Measurements from ENCODE around the gene CRTC3. TPM values are rescaled to one million over a fixed set of nuclear protein-coding genes. Genes with fewer than 3 reads are reported as not detected.

The CRTC3 gene
- total RNA-seq, 1 donor, result 58.2 TPM

DNA sequence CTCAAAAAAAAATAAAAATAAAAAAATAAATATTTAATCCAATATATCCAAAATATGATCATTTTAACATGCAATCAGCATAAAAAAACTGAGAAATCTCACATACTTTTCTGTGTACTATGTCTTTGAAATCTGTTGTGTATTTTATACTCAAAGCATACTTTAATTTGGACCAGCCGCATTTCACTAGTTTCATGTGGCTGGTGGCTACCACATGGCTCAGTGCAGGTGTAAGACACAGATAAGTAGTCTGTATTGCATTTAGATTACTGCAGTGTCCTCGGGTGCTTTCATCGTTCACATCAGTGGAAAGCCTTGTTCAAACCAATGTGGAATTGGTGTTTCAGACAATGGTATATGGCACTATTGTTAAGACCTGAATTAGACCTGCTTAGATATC, 11.0 kb downstream of the CRTC3 start:
- H3K9me3 ChIP-seq (ENCODE audit: low read depth, low read length), result no peaks in the 10 kb centered on the region
- H3K27me3 ChIP-seq (ENCODE audit: insufficient read depth, low read length), result no peaks in the 10 kb centered on the region
- no peak overlapping the region for H3K4me3 ChIP-seq (ENCODE audit: low read length)
- peaks cover 10% of the 10 kb centered on the region for H3K4me1 ChIP-seq (ENCODE audit: insufficient read depth, low read length)

DNA sequence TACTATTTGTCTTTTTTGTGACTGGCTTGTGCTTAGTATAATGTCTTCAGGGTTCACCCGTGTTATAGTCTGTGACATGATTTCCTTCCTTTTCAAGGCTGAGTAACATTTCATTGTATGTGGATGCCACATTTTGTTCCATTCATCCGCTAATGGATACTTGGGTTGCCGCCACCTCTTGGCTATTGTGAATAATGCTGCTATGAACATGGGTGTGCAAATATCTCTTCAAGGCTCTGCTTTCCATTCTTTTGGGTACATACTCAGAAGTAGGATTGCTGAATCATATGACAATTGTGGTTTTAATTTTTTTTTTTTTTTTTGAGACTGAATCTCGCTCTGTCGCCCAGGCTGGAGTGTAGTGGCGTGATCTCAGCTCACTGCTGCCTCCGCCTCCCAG, 15.4 kb downstream of the CRTC3 start:
- Histone ChIP-seq H3K4me3 (ENCODE audit: low read length) (no peak overlapping the region), H3K4me1 (ENCODE audit: insufficient read depth, low read length) (peaks cover 16% of the 10 kb centered on the region), H3K27me3 (ENCODE audit: insufficient read depth, low read length) (no peaks in the 10 kb centered on the region), H3K9me3 (ENCODE audit: low read depth, low read length) (no peaks in the 10 kb centered on the region)

DNA sequence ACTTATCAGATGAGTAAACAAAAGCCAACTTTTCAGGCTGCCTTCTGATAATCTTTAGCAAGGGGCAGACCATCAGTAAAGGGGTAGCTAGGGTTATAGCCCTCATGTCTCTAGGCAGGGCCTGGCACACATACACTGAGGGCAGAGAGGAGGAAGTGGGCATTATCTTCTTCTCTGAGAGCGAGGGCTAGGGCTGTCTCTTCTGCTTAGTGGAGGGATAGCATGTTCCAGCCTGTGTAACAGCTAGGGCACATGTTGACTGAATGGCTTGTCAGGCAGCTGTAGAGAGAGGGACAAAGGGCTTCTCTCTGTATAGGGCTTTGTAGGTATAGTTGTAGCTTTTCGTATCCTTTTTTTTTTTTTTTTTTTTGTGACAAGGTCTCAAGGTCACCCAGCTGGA, 17.8 kb downstream of the CRTC3 start:
- Histone ChIP-seq H3K4me1 (ENCODE audit: insufficient read depth, low read length) (peaks cover 36% of the 10 kb centered on the region), H3K9me3 (ENCODE audit: low read depth, low read length) (no peaks in the 10 kb centered on the region)

DNA sequence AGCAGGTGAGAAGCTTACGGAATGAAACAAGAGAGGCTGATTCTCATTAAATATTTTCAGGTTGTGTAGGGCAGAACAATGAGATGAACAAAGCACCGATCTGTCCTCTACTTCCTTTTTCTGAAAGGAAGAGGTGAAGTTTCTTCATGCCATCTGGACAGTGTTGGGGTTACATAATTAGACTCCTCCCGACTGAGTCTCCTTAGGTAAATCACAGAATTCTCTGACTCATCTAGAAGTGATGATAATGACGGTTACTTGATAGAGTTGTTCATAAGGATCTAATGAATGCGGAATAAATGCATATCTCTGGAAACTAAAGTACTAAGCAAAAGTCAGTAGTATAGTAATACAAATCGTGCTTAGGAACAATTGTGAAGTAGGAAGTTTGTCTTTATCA, 21.2 kb downstream of the CRTC3 start:
- peaks cover 54% of the 10 kb centered on the region for H3K4me1 ChIP-seq (ENCODE audit: insufficient read depth, low read length)
- H3K9me3 ChIP-seq (ENCODE audit: low read depth, low read length), result no peaks in the 10 kb centered on the region
- H3K27me3 ChIP-seq (ENCODE audit: insufficient read depth, low read length), result no peaks in the 10 kb centered on the region
- no peak overlapping the region for H3K4me3 ChIP-seq (ENCODE audit: low read length)

More for the DNA sequence above, 17.8 kb downstream of the CRTC3 start:
- Histone ChIP-seq H3K4me3 (ENCODE audit: low read length) (no peak overlapping the region), H3K27me3 (ENCODE audit: insufficient read depth, low read length) (no peaks in the 10 kb centered on the region)

DNA sequence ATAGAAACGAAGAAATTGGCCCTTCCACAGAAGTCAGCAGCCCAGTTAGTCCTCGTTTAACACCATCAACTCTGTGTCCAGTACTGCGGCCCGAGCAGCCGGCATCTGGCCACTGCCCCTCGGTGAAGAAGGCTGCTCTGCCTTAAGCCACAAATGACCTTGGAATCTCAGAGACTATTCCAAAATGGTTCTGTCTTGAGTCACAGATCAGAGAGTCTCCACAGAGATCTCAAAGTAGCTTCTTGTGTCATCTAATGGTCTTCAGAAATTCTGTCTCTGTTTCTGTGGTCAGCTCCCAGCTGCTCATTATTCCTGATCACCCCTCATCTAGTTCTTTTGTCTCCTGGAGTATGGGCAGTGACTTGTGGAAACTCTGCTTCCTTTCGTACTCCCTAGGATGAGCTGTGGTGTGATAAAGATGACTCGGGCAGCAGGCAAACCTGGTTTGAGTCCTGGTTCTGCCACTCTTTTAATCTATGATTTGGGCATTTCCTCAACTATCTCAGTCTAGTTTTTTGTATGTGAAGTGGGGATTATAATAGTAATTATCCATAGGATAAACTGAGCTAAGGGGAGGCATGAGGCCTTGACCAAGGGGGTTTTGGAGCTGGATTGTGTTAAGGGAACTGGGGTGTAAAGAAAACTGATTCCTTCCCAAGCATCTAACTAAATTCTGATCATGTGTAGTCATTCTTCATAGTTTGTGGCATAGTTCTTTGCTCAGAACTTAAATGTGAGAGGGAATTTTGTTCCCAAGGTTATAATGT, 22.6 kb downstream of the CRTC3 start:
- H3K27me3 ChIP-seq (ENCODE audit: insufficient read depth, low read length), result no peaks in the 10 kb centered on the region
- peaks cover 57% of the 10 kb centered on the region for H3K4me1 ChIP-seq (ENCODE audit: insufficient read depth, low read length)

DNA sequence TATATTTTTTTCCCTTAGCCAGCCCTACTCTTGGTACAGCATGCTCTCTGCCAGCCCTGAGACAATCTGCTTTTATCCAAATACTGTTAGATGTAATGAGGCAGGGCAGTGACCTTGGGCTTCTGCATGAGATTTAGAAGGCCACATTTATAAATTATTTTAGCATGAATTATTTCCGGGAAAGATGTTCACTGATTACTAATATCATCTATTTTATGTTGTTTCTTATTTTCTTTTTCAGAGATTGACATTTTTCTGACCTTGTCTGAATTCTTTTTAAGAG, 23.1 kb downstream of the CRTC3 start:
- no peaks in the 10 kb centered on the region for H3K27me3 ChIP-seq (ENCODE audit: insufficient read depth, low read length)
- H3K4me3 ChIP-seq (ENCODE audit: low read length), result no peak overlapping the region
- H3K9me3 ChIP-seq (ENCODE audit: low read depth, low read length), result no peaks in the 10 kb centered on the region
- H3K4me1 ChIP-seq (ENCODE audit: insufficient read depth, low read length), result peaks cover 57% of the 10 kb centered on the region

More for the DNA sequence above, 22.6 kb downstream of the CRTC3 start:
- H3K4me3 ChIP-seq (ENCODE audit: low read length), result no peak overlapping the region
- no peaks in the 10 kb centered on the region for H3K9me3 ChIP-seq (ENCODE audit: low read depth, low read length)

DNA sequence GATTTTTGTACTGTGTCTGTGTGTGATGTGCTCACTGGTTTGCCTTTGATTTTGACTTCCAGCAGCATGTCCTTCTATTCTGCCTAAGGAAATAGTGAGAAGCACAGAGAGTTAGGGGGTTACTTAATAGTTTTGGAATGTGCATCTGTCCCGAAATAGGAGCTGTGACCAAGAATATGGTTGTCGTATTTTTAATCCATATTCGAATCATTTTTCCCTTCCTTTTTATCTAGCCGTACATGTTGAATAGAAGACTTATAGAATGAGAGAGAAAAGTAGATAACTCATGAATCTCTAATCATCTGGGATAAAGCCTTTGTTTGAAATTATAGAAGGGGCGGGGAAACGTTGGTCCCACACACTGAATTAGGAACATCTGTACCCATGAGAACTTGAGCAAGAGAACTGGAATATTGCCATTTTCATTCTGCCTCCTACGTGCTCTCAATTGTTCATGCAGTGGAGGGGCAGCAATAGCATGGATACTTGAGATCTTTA, 23.6 kb downstream of the CRTC3 start:
- Histone ChIP-seq H3K27me3 (ENCODE audit: insufficient read depth, low read length) (no peaks in the 10 kb centered on the region), H3K9me3 (ENCODE audit: low read depth, low read length) (no peaks in the 10 kb centered on the region), H3K4me3 (ENCODE audit: low read length) (no peak overlapping the region), H3K4me1 (ENCODE audit: insufficient read depth, low read length) (peaks cover 57% of the 10 kb centered on the region)

DNA sequence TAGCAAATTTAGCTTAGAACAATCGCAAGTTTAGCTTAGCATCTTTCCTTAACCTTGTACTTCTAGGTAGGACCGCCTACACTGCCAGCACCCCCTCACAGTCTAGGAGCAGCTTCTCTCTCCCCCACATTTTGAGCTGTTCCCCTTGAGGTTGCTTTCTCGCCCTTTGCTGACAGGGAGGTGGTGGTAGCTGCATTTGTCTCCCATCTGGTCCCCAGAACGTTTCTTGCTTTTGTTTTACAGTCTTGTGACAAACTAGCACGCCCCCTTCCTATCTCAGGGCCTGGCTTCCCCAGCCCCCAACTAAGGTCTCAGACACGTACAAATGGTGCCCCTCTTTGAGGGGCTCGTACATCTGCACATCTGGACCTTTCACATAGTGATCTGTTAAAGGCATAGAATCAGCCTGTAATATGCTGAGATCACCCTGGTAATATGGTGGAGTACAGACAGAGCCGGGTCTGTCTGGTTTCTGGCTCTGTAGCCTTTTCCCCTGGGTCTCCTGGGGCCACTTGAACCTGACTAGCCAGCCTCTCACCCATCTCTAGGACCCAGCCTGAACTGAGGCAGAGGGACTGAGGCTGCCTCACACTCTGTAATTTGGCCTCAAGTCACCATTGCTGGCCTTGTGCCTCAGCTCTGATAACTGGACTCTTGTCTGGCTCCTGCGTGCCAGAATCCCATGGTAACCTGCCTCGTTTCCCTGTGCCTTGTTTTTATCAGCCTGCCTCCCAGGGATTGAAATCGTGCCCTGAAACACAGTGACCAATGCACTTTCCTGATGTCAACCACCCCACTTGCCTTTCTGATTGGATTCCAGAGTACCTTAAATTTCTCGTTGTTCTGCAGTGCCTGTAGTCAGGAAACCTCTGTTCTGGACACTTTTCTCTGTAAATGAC, 27.7 kb downstream of the CRTC3 start:
- Histone ChIP-seq H3K27me3 (ENCODE audit: insufficient read depth, low read length) (no peaks in the 10 kb centered on the region), H3K4me3 (ENCODE audit: low read length) (no peak overlapping the region), H3K9me3 (ENCODE audit: low read depth, low read length) (no peaks in the 10 kb centered on the region), H3K4me1 (ENCODE audit: insufficient read depth, low read length) (peaks cover 58% of the 10 kb centered on the region)

DNA sequence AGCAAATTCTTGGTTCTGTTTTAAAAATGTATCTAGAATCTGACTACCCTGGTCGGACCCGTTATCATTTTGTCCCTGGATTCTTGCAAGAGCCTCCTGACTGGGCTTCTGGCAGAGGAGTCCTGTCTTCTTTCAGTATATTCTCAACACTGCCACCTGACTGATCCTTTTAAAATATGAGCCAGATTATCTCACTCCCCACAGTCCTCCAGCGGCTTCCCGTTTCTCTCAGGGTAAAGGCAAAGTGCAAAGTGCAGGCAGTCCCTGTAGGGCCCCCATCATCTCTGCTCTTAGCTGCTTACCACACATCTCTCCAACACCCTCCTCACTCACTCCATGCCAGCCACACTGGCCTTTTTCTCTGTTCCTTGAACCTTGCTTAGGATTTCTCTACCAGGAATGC, 28.4 kb downstream of the CRTC3 start:
- peaks cover 63% of the 10 kb centered on the region for H3K4me1 ChIP-seq (ENCODE audit: insufficient read depth, low read length)
- H3K9me3 ChIP-seq (ENCODE audit: low read depth, low read length), result no peaks in the 10 kb centered on the region
- no peak overlapping the region for H3K4me3 ChIP-seq (ENCODE audit: low read length)
- no peaks in the 10 kb centered on the region for H3K27me3 ChIP-seq (ENCODE audit: insufficient read depth, low read length)

DNA sequence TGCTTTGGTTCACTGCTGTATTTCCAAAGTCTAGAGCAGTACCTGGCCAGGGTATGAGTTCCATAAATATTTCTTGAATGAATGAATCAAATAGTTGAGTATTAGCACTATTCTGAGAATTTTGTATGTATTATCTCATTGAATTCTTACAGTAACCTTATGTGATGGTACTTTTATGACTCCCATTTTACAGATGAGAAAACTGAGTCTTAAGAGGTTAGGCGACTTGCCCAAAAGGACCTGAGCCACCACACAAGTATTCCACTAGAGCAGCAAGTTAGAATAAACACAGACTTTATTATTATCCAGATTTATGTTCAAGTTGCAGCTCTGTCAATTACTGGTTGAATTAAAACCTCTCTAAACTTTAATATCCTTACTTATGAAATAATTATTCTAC, 29.4 kb downstream of the CRTC3 start:
- no peaks in the 10 kb centered on the region for H3K27me3 ChIP-seq (ENCODE audit: insufficient read depth, low read length)
- H3K4me3 ChIP-seq (ENCODE audit: low read length), result no peak overlapping the region
- H3K9me3 ChIP-seq (ENCODE audit: low read depth, low read length), result no peaks in the 10 kb centered on the region
- H3K4me1 ChIP-seq (ENCODE audit: insufficient read depth, low read length), result peaks cover 63% of the 10 kb centered on the region

DNA sequence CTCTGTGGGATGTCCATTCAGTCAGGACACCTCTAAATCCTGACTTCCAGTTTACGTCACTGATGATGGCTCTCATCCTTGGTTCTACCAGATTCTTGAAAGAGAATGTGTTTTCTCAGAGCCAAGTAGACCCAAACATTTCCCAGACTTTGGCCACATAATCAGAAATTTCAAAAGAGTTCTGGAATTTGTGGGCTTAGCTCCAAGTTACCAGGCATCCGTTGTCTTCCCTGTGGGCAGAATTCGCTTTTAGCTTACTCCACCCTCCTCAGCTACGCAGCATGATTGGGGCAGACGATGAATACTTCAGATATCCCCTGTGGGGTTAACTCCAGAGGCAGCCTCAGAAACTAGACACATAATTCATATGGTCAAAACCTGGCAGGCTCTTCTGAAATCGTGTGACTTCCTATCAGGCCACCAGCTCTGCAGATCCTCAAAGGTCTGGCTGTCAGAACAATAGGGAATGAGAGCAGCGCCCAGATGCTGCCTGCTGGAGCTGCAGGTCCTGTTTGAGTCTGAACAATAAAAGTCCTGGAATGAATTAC, 30.6 kb downstream of the CRTC3 start:
- Histone ChIP-seq H3K27me3 (ENCODE audit: insufficient read depth, low read length) (no peaks in the 10 kb centered on the region), H3K4me1 (ENCODE audit: insufficient read depth, low read length) (peaks cover 66% of the 10 kb centered on the region), H3K4me3 (ENCODE audit: low read length) (no peak overlapping the region), H3K9me3 (ENCODE audit: low read depth, low read length) (no peaks in the 10 kb centered on the region)

DNA sequence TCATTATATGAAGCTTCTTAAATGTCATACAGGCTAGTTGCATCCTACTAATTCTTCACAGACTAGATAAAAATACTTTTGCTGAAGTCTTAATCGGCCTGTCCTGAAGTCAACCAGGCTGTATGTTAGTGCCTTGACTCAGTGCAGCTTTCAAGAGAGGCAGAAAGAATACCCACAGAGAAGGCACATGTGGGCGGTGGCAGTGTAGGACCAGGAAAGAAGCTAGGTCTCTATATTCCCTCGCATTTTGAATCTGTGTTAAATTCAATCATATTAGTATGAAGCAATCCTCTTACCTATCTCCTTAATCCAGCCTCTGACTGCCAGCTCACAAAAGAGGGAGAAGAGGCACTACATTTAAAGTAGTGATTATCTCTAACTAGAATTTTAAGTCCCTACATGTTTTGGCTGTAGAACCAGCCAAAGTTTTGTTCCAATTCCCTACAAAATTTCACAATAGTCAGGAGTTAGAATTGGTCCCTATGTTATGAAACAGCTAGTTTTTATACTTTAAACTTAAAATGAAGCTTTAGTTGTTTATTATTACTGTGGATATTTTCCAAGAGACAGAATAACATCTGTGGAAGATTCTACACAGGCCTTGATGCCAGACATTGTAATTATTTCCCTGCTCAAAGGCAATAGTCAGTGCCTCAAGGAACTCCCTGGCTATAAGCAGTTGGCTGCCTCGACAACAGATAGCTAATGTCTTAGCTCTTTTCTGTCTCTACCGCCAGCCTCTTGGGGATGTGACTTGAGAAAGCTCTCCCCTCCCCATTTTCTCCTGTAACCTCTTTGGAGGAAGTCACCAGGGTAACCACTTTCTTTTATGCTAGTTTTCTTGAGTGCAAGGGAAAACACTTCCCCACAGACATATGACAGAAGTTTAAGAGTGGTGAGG, 31.9 kb downstream of the CRTC3 start:
- H3K4me3 ChIP-seq (ENCODE audit: low read length), result no peak overlapping the region
- no peaks in the 10 kb centered on the region for H3K27me3 ChIP-seq (ENCODE audit: insufficient read depth, low read length)
- no peaks in the 10 kb centered on the region for H3K9me3 ChIP-seq (ENCODE audit: low read depth, low read length)
- peaks cover 79% of the 10 kb centered on the region for H3K4me1 ChIP-seq (ENCODE audit: insufficient read depth, low read length)

DNA sequence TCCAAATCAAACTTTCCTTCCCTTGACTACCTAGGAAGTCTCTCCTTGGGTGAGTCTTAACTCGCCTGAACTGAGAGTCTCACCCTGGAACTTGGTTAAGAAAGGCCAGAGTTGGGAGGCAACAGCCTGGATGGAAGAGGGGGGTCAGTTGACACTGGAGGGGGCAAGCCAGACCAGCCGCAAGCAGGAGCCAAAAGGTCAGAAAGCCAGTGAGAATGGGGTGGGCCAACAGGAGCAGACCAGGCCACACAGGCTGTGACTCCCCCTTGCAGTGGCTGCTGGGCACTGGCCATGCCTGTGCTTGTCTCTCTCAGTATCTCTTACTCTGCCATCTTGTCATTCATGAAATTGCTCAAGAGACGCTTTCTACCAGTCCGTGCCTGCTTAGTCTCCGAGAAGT, 32.9 kb downstream of the CRTC3 start:
- no peak overlapping the region for H3K4me3 ChIP-seq (ENCODE audit: low read length)
- no peaks in the 10 kb centered on the region for H3K9me3 ChIP-seq (ENCODE audit: low read depth, low read length)
- H3K27me3 ChIP-seq (ENCODE audit: insufficient read depth, low read length), result no peaks in the 10 kb centered on the region
- H3K4me1 ChIP-seq (ENCODE audit: insufficient read depth, low read length), result peaks cover 83% of the 10 kb centered on the region

DNA sequence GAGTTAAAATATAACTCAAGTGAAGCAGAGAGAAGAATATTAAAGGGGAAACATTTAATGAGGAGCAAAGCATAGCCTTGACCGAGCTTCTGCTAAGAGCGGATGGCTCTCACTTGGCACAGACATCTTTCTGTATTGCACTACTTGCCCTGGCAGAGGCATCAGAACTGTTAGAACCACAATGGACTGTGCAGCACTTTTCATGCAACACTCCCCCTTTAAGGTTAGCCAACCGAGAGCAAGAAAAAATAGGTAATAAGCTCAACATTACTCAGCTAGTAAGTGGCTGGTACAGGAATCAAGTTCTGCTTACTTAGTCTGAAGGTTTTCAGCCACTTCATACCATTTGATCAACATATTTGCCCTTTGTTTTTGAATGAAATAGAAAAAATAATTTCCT, 33.7 kb downstream of the CRTC3 start:
- Histone ChIP-seq H3K27me3 (ENCODE audit: insufficient read depth, low read length) (no peaks in the 10 kb centered on the region), H3K4me1 (ENCODE audit: insufficient read depth, low read length) (peaks cover 83% of the 10 kb centered on the region), H3K4me3 (ENCODE audit: low read length) (no peak overlapping the region), H3K9me3 (ENCODE audit: low read depth, low read length) (no peaks in the 10 kb centered on the region)

All from mononuclear cell (primary cell).